Measurements from ENCODE around the gene RNF220. TPM values are rescaled to one million over a fixed set of nuclear protein-coding genes. Genes with fewer than 3 reads are reported as not detected.
A peak's percentile ranks its signal among the peaks of the same experiment; 100 is the strongest.

RNF220 gene
- total RNA-seq, 1 donor = 53.2 TPM

DNA sequence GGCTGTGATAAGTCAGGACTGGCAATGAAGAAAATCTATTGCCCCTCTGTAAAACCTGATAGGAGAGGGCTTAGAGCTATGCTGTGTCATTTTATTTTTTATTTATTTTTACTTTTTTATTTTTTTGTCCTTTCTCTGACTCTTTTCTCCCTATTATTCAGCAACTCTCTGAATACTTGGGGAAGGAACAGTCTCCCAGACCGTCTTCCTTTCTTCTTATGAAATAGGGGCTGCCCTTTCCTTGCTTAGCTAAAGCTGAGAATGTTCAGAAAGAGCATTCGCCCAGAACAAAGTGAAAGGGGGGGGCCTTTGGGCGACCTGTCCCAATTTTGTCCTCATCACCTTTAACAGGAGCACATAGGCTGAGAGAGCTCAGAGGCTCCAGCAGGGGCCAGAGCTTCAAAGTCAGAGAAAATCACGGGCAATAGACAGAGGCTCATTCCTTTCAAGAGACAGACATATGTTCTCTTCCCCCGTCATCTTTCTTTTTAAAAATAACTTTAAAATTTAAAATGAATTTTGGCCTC, 80.9 kb downstream of the RNF220 start:
- no peaks in the 10 kb centered on the region for H4K20me1 ChIP-seq (ENCODE audit: insufficient read depth, low read length)
- H3K9me3 ChIP-seq (ENCODE audit: low read depth, low read length) = no peaks in the 10 kb centered on the region
- no peaks in the 10 kb centered on the region for H3K79me2 ChIP-seq (ENCODE audit: insufficient read depth, low read length)
- no peak overlapping the region for H3K4me3 ChIP-seq (ENCODE audit: insufficient read depth, low read length)
- H3K4me2 ChIP-seq (ENCODE audit: insufficient read depth, low read length) = peak overlapping the region; percentile 70
- peak overlapping the region; percentile 86 for H3K27ac ChIP-seq (ENCODE audit: low read depth, low read length)
- H3K4me1 ChIP-seq (ENCODE audit: insufficient read depth, low read length) = peaks cover 30% of the 10 kb centered on the region
- no peaks in the 10 kb centered on the region for H3K36me3 ChIP-seq (ENCODE audit: insufficient read depth, low read length)
- TF ChIP-seq, protein P1, sequence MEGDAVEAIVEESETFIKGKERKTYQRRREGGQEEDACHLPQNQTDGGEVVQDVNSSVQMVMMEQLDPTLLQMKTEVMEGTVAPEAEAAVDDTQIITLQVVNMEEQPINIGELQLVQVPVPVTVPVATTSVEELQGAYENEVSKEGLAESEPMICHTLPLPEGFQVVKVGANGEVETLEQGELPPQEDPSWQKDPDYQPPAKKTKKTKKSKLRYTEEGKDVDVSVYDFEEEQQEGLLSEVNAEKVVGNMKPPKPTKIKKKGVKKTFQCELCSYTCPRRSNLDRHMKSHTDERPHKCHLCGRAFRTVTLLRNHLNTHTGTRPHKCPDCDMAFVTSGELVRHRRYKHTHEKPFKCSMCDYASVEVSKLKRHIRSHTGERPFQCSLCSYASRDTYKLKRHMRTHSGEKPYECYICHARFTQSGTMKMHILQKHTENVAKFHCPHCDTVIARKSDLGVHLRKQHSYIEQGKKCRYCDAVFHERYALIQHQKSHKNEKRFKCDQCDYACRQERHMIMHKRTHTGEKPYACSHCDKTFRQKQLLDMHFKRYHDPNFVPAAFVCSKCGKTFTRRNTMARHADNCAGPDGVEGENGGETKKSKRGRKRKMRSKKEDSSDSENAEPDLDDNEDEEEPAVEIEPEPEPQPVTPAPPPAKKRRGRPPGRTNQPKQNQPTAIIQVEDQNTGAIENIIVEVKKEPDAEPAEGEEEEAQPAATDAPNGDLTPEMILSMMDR (IDR thresholded peaks at IDR 0.05; ENCODE audit: extremely low read depth, low read depth, low read length) = no peak
- H2AFZ ChIP-seq (ENCODE audit: low read length) = peak overlapping the region; percentile 45
- peaks cover 19% of the 10 kb centered on the region for H3K27me3 ChIP-seq (ENCODE audit: insufficient read depth, low read length)
- no peak for DNase-seq (ENCODE audit: insufficient read length, low spot score, missing footprints)

DNA sequence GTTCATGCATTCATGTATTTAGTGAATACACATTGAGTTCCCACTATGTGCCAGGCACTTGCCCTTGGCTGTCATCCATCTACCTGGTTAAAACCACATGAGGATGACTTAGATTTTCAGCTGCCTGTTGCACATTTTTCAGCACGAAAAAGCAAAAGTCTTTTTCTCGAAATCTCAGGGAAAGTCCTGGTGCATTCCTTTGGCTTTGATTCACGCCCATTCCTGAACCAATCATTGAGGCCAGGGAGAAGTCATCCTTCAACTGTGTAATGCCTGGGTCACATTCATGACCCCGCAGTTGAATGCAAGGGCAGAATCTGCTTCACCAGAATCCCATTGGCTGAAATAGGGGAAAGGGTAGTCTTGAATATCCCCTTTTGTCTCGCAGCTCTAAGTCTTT, 84.4 kb downstream of the RNF220 start:
- no peak overlapping the region for H2AFZ ChIP-seq (ENCODE audit: low read length)
- peak overlapping the region; percentile 35 for H3K4me2 ChIP-seq (ENCODE audit: insufficient read depth, low read length)
- TF ChIP-seq, protein P1 (IDR thresholded peaks at IDR 0.05; ENCODE audit: extremely low read depth, low read depth, low read length) = no peak
- H3K9me3 ChIP-seq (ENCODE audit: low read depth, low read length) = no peaks in the 10 kb centered on the region
- H4K20me1 ChIP-seq (ENCODE audit: insufficient read depth, low read length) = no peaks in the 10 kb centered on the region
- no peak overlapping the region for H3K4me3 ChIP-seq (ENCODE audit: insufficient read depth, low read length)
- peaks cover 20% of the 10 kb centered on the region for H3K4me1 ChIP-seq (ENCODE audit: insufficient read depth, low read length)
- H3K79me2 ChIP-seq (ENCODE audit: insufficient read depth, low read length) = no peaks in the 10 kb centered on the region
- DNase-seq (ENCODE audit: insufficient read length, low spot score, missing footprints) = no peak
- peaks cover 4% of the 10 kb centered on the region for H3K27me3 ChIP-seq (ENCODE audit: insufficient read depth, low read length)
- no peaks in the 10 kb centered on the region for H3K36me3 ChIP-seq (ENCODE audit: insufficient read depth, low read length)
- peak overlapping the region; percentile 19 for H3K27ac ChIP-seq (ENCODE audit: low read depth, low read length)

DNA sequence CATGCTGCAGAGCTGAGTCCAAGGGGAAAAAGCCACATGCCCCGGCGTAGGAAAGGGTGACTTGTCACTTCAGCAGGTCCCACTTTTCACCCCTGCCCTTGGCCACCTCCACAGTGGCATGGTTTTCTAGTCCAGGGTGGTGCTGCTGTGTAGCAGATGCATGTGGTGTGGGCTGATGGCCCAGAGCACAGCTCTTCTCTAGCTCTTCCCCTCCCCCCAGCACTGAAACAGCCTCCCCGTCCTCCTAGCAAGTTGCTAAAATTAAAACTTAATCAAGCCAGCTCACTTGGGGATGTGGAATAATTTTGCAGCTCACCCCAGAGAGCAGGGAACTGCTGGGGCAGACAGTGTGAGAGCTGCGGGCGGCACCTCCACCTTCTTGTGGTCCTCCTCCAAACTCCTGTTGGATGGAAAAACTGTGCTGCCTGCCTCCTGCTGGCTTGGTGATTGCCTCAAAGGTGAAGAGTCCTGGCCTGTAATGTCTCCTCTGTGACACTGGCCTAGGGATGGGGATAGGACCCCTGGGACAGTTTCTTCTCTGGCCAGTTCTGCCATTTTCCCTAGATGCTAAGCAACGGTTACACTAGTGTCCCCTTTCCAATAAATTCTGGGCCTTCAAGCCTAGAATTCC, 91.6 kb downstream of the RNF220 start:
- TF ChIP-seq, protein P1 (IDR thresholded peaks at IDR 0.05; ENCODE audit: extremely low read depth, low read depth, low read length) = no peak
- Histone ChIP-seq H3K4me3 (ENCODE audit: insufficient read depth, low read length) (no peak overlapping the region), H3K27me3 (ENCODE audit: insufficient read depth, low read length) (peaks cover 65% of the 10 kb centered on the region), H3K79me2 (ENCODE audit: insufficient read depth, low read length) (no peaks in the 10 kb centered on the region), H3K4me1 (ENCODE audit: insufficient read depth, low read length) (no peaks in the 10 kb centered on the region), H4K20me1 (ENCODE audit: insufficient read depth, low read length) (no peaks in the 10 kb centered on the region), H3K27ac (ENCODE audit: low read depth, low read length) (no peak overlapping the region), H3K4me2 (ENCODE audit: insufficient read depth, low read length) (no peak overlapping the region), H3K9me3 (ENCODE audit: low read depth, low read length) (no peaks in the 10 kb centered on the region), H2AFZ (ENCODE audit: low read length) (no peak overlapping the region), H3K36me3 (ENCODE audit: insufficient read depth, low read length) (no peaks in the 10 kb centered on the region)
- DNase-seq (ENCODE audit: insufficient read length, low spot score, missing footprints) = no peak

DNA sequence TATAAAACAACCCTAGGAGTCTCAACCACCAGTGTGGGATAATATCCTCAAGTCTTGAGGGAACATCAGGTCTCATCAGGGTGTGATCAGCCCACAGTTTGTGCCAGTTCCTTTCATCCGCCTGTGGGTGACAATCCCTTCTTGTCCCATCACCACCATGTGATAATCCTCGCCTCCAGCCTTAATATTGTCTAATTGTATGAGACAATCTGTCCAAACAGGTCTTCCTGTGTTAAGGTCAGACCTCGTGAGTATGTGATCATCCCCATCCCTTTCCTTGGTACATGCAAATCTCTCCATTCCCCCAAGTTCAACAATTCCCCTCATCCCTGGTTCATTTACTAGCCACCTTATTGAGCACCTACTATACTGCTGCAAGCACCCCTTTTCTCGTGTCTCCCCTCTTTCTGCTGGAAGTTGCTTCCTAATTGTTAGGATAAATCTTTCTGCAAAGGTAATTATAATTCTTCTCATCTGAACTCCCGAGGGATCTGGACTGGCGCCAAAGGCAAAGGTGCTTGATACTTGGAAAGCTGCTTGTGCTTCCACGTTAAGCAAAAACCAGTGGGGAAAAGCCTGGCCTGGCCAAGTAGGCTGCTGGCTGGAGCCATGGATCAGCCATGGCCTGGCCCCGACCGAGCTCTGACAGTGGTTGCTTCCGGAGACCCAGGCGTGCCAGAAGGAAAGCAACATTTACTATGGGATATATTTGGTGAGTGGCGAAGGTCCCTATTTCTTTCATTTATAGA, 92.5 kb downstream of the RNF220 start:
- Histone ChIP-seq H4K20me1 (ENCODE audit: insufficient read depth, low read length) (no peaks in the 10 kb centered on the region), H2AFZ (ENCODE audit: low read length) (no peak overlapping the region), H3K4me2 (ENCODE audit: insufficient read depth, low read length) (no peak overlapping the region), H3K27ac (ENCODE audit: low read depth, low read length) (no peak overlapping the region), H3K4me3 (ENCODE audit: insufficient read depth, low read length) (no peak overlapping the region), H3K36me3 (ENCODE audit: insufficient read depth, low read length) (no peaks in the 10 kb centered on the region), H3K4me1 (ENCODE audit: insufficient read depth, low read length) (no peaks in the 10 kb centered on the region), H3K27me3 (ENCODE audit: insufficient read depth, low read length) (peaks cover 66% of the 10 kb centered on the region), H3K9me3 (ENCODE audit: low read depth, low read length) (no peaks in the 10 kb centered on the region), H3K79me2 (ENCODE audit: insufficient read depth, low read length) (no peaks in the 10 kb centered on the region)
- TF ChIP-seq, protein P1 (IDR thresholded peaks at IDR 0.05; ENCODE audit: extremely low read depth, low read depth, low read length) = no peak
- no peak for DNase-seq (ENCODE audit: insufficient read length, low spot score, missing footprints)

Measured in osteoblast (primary cell).